Metanephros (tissue), 2 donors: ENCODE results near the gene C17orf100. TPM values are rescaled to one million over a fixed set of nuclear protein-coding genes. Genes with fewer than 3 reads are reported as not detected.

ENCODE experiments used
- small RNA-seq: library from RNA; depleted of rRNA; stranded (forward); fragments of <200 nt; gene quantifications from one replicate; pipeline ENCODE3, GENCODE V24; 2014; ENCODE audit warnings: low replicate concordance
- total RNA-seq: library from RNA; depleted of rRNA; stranded (reverse); fragments of >200 nt; gene quantifications from one replicate; pipeline ENCODE4 v1.2.3, GENCODE V29; 2014

The C17orf100 gene
- total RNA-seq = 1.2 TPM

GRCh38 chr17:6651354-6651918 is at the start of gene C17orf100, which contains the start of gene MED31:
Gene C17orf100, plus strand, starts transcription at chr17:6651762. Its CDS starts 152 bp downstream, at chr17:6651914.
Gene MED31, minus strand, starts transcription at chr17:6651605. Its CDS starts 77 bp downstream, at chr17:6651528.

GRCh38 chr17:6640536-6641246 is 10.9 kb upstream of the C17orf100 start, which contains the start of the genes KIAA0753 and TXNDC17:
Gene KIAA0753, minus strand, starts transcription at chr17:6640711. Its CDS starts 5,608 bp downstream, at chr17:6635103.
Gene TXNDC17, plus strand, starts transcription at chr17:6641060. Its CDS starts 23 bp downstream, at chr17:6641083.

Small RNAs within 50 kb of the gene (small RNA-seq; reads per million reads assigned to genes)
- gene MIR4520-1 = not detected

Other genes with a start within 250 kb of the C17orf100 start
- not detected for gene AIPL1, start 216.6 kb upstream of the C17orf100 start, total RNA-seq
- 9.6 TPM for gene PIMREG, start 207.3 kb upstream of the C17orf100 start, total RNA-seq
- gene PITPNM3, start 95.2 kb upstream of the C17orf100 start, total RNA-seq = 11.7 TPM
- gene KIAA0753, start 11.1 kb upstream of the C17orf100 start, total RNA-seq = 38.2 TPM
- 34.2 TPM for gene TXNDC17, start 10.7 kb upstream of the C17orf100 start, total RNA-seq
- 12.6 TPM for gene MED31, start 157 bp upstream of the C17orf100 start, total RNA-seq
- gene SLC13A5, start 61.6 kb downstream of the C17orf100 start, total RNA-seq = 2.0 TPM
- 31.2 TPM for gene XAF1, start 104.3 kb downstream of the C17orf100 start, total RNA-seq
- gene FBXO39, start 124.5 kb downstream of the C17orf100 start, total RNA-seq = not detected
- 0.70 TPM for gene TEKT1, start 180.0 kb downstream of the C17orf100 start, total RNA-seq